Esophagus muscularis mucosa (tissue), 3 donors: ENCODE data around the gene TSPAN5.

Source experiments
- POLR2A ChIP-seq: fragments of 450-650 bp; IDR thresholded peaks from one replicate; pipeline ENCODE4 v1.6.1; 2017; ENCODE audit warnings: antibody characterized with exemption, moderate library complexity, mild to moderate bottlenecking, low read depth
- POLR2AphosphoS5 ChIP-seq, 2 donors: sonication (generic); formaldehyde crosslinking; IDR thresholded peaks; one replicate each; pipeline ENCODE4 v1.6.1; 2017; ENCODE audit warnings: antibody characterized with exemption in 2 of 2
- TF ChIP-seq, protein P1 (sequence below), 3 experiments: fragments of 200-600 bp in 2 of 3; fragments of 450-650 bp in 1 of 3; sonication (generic) in 2 of 3; IDR thresholded peaks; one replicate each; pipeline ENCODE4 v1.5.1; 2017 to 2019; ENCODE audit warnings: antibody characterized with exemption in 3 of 3, mild to moderate bottlenecking in 2 of 3, moderate library complexity in 1 of 3

DNA sequence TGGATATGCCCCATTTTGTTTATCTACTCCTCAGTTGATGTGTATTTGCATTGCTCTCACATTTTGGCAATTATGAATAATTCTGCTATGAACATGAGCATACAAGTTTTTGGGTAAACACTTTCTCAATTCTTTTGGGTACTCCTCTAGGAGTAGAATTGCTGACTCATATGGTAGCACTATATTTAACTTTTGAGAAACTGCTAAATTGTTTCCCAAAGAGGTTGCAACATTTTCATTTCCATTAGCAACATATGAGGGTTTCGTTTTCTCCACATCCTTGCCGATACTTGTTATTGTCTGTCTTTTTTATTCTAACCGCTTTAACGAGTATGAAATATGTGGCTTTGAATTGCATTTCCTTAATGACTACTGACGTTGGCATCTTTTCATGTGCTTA is 185.4 kb downstream of the TSPAN5 start:
- TF ChIP-seq, protein P1, sequence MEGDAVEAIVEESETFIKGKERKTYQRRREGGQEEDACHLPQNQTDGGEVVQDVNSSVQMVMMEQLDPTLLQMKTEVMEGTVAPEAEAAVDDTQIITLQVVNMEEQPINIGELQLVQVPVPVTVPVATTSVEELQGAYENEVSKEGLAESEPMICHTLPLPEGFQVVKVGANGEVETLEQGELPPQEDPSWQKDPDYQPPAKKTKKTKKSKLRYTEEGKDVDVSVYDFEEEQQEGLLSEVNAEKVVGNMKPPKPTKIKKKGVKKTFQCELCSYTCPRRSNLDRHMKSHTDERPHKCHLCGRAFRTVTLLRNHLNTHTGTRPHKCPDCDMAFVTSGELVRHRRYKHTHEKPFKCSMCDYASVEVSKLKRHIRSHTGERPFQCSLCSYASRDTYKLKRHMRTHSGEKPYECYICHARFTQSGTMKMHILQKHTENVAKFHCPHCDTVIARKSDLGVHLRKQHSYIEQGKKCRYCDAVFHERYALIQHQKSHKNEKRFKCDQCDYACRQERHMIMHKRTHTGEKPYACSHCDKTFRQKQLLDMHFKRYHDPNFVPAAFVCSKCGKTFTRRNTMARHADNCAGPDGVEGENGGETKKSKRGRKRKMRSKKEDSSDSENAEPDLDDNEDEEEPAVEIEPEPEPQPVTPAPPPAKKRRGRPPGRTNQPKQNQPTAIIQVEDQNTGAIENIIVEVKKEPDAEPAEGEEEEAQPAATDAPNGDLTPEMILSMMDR (IDR thresholded peaks at IDR 0.05), result no peak
- no peak for TF ChIP-seq POLR2A
- TF ChIP-seq POLR2AphosphoS5 (IDR thresholded peaks at IDR 0.05), result no peak
